NCI-H2171 treated with DMSO at 0.1 percent for 48 hours (cell line): ENCODE data around the gene TCEA3.

Experiments used
- DNase-seq: peaks from one replicate; lab custom pipeline; 2025; lab: John Stamatoyannopoulos, UW

The TCEA3 gene

GRCh38 chr1:23446661-23447310 is 22.2 kb upstream of the TCEA3 start:
- no peak for DNase-seq

GRCh38 chr1:23444596-23445390 is 20.2 kb upstream of the TCEA3 start:
- no peak for DNase-seq

GRCh38 chr1:23444104-23444533 is 19.6 kb upstream of the TCEA3 start:
- DNase-seq, result no peak

GRCh38 chr1:23442751-23443150 is 18.2 kb upstream of the TCEA3 start:
- no peak for DNase-seq

GRCh38 chr1:23441446-23442148 is 17.0 kb upstream of the TCEA3 start:
- DNase-seq, result no peak

GRCh38 chr1:23438545-23438944 is 14.0 kb upstream of the TCEA3 start:
- no peak for DNase-seq

- DNase-seq, result no peak
These were observed 12.8 kb upstream of the TCEA3 start for GRCh38 chr1:23437355-23437664.

GRCh38 chr1:23436520-23437354 is 12.2 kb upstream of the TCEA3 start:
- no peak for DNase-seq

GRCh38 chr1:23434260-23434775 is 9.8 kb upstream of the TCEA3 start:
- DNase-seq, result no peak

- DNase-seq, result no peak
These were observed 8.6 kb upstream of the TCEA3 start for GRCh38 chr1:23433122-23433521.

- no peak for DNase-seq
These were observed 6.9 kb upstream of the TCEA3 start for GRCh38 chr1:23431431-23431830.

- no peak for DNase-seq
These were observed 6.3 kb upstream of the TCEA3 start for GRCh38 chr1:23430803-23431202.

GRCh38 chr1:23428136-23428905 is 3.8 kb upstream of the TCEA3 start:
- DNase-seq, result no peak

GRCh38 chr1:23427550-23427949 is 3.0 kb upstream of the TCEA3 start:
- DNase-seq, result no peak

GRCh38 chr1:23426828-23427227 is 2.3 kb upstream of the TCEA3 start:
- no peak for DNase-seq

GRCh38 chr1:23425193-23425494 is 596 bp upstream of the TCEA3 start:
- DNase-seq, result no peak

GRCh38 chr1:23423415-23424292 is 894 bp downstream of the TCEA3 start:
- DNase-seq, result no peak

GRCh38 chr1:23422941-23423340 is 1.6 kb downstream of the TCEA3 start:
- DNase-seq, result no peak

GRCh38 chr1:23422241-23422877 is 2.2 kb downstream of the TCEA3 start:
- no peak for DNase-seq

- no peak for DNase-seq
These were observed 2.8 kb downstream of the TCEA3 start for GRCh38 chr1:23421753-23422240.
